Esophagus (tissue), 2 donors: ENCODE measurements around the gene ERC1. TPM values are rescaled to one million over a fixed set of nuclear protein-coding genes. Genes with fewer than 3 reads are reported as not detected.

Experiments used
- H3K27ac ChIP-seq, 2 donors: one replicate each; pipeline ENCODE4 v1.5.1; 2013; ENCODE audit warnings: low read depth in 2 of 2, mild to moderate bottlenecking in 2 of 2, inconsistent platforms in 1 of 2, low read length in 1 of 2, moderate library complexity in 1 of 2
- H3K27me3 ChIP-seq, 2 donors: one replicate each; pipeline ENCODE4 v1.6.1; 2013; ENCODE audit warnings: low read length in 2 of 2, control low read depth in 1 of 2, mild to moderate bottlenecking in 1 of 2; ENCODE audit not compliant: insufficient read depth in 2 of 2, control insufficient read depth in 1 of 2
- H3K36me3 ChIP-seq, 2 donors: one replicate each; pipeline ENCODE4 v1.6.1; 2013; ENCODE audit warnings: low read length in 1 of 2; ENCODE audit not compliant: control insufficient read depth in 2 of 2, insufficient read depth in 2 of 2
- H3K4me1 ChIP-seq, 2 donors: one replicate each; pipeline ENCODE4 v1.6.1; 2013; ENCODE audit warnings: low read length in 1 of 2; ENCODE audit not compliant: control insufficient read depth in 2 of 2, insufficient read depth in 2 of 2
- H3K4me3 ChIP-seq, 2 donors: one replicate each; pipeline ENCODE4 v1.5.1; 2013; ENCODE audit warnings: low read length in 2 of 2, mild to moderate bottlenecking in 2 of 2, low read depth in 1 of 2, moderate library complexity in 1 of 2
- H3K9me3 ChIP-seq, 2 donors: one replicate each; pipeline ENCODE4 v1.6.1; 2013; ENCODE audit warnings: mild to moderate bottlenecking in 2 of 2, low read depth in 1 of 2, low read length in 1 of 2, moderate library complexity in 1 of 2; ENCODE audit not compliant: control insufficient read depth in 2 of 2, insufficient read depth in 1 of 2
- WGBS, 2 donors: extraction: QIAGEN DNeasy Blood & Tissue Kit; methylation state at CpG; one replicate each; pipeline ENCODE4 v1.1.7; 2013; 5-methylcytosine and 5-hydroxymethylcytosine counted together
- polyA plus RNA-seq, 2 donors: library from polyadenylated mRNA; stranded (reverse); fragments of 200-250 nt; gene quantifications; one replicate each; pipeline ENCODE4 v1.2.3, GENCODE V29; 2013
- donor health status: healthy with polysubstance abuse.
- donor health status: Bipolar disorder and iron deficiency.

The ERC1 gene
- polyA plus RNA-seq, 2 donors: 6.4 to 8.7 TPM

DNA sequence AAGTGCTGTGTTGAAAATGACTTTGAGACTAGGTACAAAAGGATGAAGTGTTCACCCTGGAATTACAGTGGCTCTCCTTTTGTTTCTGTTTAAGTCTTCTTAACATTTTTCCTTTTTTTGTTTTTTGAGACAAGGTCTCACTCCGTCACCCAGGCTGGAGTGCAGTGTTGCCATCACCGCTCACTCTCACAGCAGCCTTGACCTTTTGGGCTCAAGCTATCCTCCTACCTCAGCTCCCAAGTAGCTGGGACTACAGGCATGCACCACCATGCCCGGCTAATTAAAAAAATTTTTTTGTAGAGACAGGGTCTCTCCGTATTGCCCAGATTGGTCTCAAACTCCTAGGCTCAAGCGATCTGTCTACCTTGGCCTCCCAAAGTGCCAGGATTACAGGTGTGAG is 20.1 kb downstream of the ERC1 start:
- Histone ChIP-seq H3K4me1 (peaks cover 2% of the 10 kb centered on the region in 2 donors), H3K36me3 (no peaks in the 10 kb centered on the region), H3K4me3 (no peak overlapping the region), H3K27ac (no peak overlapping the region), H3K9me3 (no peaks in the 10 kb centered on the region), H3K27me3 (no peaks in the 10 kb centered on the region)
- 97 to 98% methylated on average over 5 of the region's 5 CpGs for WGBS, 2 donors

DNA sequence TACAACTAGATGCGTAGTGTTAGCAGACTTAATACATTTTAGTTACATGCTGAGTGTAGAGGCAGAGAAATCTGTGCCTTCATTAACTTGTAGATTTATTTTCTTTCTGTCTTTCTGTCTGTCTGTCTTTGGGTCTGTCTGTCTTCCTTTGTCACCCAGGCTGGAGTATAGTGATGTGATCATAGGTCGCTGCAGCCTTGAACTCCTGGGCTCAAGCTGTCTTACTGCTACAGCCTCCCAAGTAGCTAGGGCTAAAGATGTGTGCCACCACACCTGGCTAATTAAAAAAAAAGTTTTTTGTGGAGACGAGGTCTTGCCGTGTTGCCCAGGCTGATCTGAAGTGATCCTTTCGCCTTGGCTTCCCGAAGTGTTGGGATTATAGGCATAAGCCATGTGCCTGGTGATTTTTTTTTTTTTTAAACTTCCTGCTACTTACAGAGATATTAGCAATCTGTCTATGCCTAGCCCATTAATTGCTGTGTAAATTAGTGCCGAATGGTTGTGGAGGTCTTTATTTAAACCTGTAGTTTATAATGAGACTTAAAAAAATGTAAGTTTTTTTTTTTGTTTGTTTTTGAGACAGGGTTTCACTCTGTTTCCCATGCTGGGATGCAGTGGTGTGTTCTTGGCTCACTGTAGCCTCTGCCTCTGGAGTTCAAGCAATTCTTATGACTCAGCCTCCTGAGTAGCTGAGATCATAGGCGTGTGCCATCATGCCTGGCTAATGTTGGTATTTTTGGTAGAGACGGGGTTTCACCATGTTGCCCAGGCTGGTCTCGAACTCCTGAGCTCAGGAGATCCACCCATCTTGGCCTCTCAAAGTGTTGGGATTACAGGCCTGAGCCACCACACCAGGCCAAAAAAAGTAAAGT is 22.8 kb downstream of the ERC1 start:
- WGBS, 2 donors: 58 to 69% methylated on average over 10 of the region's 10 CpGs
- H3K4me3 ChIP-seq: no peak overlapping the region
- peak overlapping the region; percentile 36 to 89 for H3K27ac ChIP-seq
- no peaks in the 10 kb centered on the region for H3K9me3 ChIP-seq
- peaks cover 0 to 2% of the 10 kb centered on the region in 2 donors for H3K4me1 ChIP-seq
- no peaks in the 10 kb centered on the region for H3K27me3 ChIP-seq
- H3K36me3 ChIP-seq: no peaks in the 10 kb centered on the region

DNA sequence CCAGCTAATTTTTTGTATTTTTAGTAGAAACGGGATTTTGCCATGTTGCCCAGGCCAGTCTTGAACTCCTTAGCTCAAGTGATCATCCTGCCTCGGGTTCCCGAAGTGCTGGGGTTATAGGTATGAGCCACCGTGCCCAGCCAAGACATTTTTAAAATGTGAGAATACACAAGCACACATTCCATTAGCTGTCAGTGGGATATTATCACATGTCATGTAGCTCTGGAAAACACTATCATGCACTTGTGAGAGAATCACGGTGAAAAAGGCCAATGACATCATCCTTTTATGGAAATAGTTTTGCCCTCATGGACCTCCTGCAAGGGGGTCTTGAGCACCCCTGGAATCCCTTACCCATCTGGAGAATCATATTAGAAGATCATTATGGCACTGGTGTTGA is 28.3 kb downstream of the ERC1 start:
- H3K9me3 ChIP-seq: no peaks in the 10 kb centered on the region
- 92% methylated on average over 5 of the region's 5 CpGs for WGBS, 2 donors
- no peaks in the 10 kb centered on the region for H3K27me3 ChIP-seq
- no peaks in the 10 kb centered on the region for H3K4me1 ChIP-seq
- H3K36me3 ChIP-seq: no peaks in the 10 kb centered on the region
- H3K4me3 ChIP-seq: no peak overlapping the region
- H3K27ac ChIP-seq: no peak overlapping the region

DNA sequence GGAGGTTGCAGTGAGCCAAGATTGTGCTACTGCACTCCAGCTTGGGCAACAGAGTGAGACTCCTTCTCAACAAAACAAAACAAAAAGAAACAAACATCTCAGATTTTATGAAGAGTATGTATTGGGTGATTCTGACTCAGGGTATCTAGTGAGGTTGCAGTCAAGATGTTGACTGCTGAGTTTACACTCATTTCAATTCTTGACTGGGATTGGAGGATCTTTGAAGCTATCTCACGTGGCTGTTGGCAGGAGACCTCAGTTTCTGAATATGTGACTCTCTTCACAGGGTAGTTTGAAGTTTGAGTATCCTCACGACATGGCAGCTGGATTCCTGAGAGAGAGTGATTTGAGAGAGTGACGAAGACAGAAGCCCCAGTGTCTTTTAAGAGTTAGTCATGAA is 29.4 kb downstream of the ERC1 start:
- 91 to 92% methylated on average over 3 of the region's 3 CpGs for whole genome bisulfite sequencing, 2 donors
- Histone ChIP-seq H3K27me3 (no peaks in the 10 kb centered on the region), H3K4me3 (no peak overlapping the region), H3K4me1 (no peaks in the 10 kb centered on the region), H3K36me3 (no peaks in the 10 kb centered on the region), H3K27ac (no peak overlapping the region), H3K9me3 (no peaks in the 10 kb centered on the region)

DNA sequence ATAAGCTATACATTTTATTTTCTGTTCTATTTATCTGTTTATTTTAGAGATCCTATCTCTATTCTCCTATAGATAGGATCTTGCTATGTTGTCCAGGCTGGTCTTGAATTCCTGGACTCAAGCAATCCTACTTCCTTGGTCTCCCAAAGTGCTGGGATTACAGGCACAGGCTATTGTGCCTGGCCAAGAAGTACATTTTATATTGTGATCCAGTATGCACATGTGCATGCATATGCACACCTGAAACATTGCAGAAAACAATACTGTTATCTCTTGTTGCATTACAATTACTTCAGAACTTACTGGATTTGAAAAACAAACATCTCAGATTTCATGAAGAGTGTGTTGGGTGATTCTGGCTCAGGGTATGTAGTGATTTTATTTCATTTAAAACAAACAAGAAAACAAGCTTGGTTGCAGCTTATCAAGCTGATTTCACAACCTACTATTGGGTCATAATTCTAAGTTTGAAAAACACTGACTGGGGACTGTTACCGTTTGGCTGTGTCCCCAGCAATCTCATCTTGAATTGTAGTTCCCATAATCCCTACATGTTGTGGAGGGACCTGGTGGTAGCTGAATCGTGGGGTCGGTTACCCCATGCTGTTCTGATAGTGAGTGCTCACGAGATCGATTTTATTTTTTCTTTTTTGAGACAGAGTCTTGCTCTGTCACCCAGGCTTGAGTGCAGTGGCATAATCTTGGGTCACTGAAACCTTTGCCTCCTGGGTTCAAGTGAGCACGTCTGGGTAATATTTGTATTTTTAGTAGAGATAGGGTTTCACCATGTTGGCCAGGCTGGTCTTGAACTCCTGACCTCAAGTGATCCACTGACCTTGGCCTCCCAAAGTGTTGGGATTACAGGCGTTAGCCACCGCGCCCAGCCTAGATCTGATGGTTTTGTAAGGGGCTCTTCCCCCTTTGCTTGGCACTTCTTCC is 31.3 kb downstream of the ERC1 start:
- Histone ChIP-seq H3K4me3 (no peak overlapping the region), H3K36me3 (peaks cover 0 to 3% of the 10 kb centered on the region in 2 donors)
- 97 to 98% methylated on average over 9 of the region's 9 CpGs for WGBS, 2 donors

DNA sequence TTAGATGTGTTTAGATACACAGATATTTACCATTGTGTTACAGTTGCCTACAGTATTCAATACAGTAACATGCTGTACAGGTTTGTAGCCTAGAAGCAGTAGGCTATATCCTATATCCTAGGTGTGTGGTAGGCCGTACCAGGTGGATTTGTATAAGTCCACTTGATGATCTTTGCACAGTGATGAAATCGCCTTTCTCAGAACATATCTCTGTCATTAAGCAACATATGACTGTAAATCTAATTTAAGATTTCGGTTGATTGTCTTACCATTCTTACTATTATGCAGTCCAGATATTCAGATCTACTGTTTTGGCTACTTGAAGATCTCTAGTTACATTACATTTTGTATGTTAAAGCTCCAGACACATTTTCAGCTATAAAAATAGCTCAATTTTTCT is 39.8 kb downstream of the ERC1 start:
- H3K36me3 ChIP-seq: peaks cover 0 to 9% of the 10 kb centered on the region in 2 donors
- 93 to 97% methylated on average over 3 of the region's 3 CpGs for WGBS, 2 donors
- H3K27ac ChIP-seq: no peak overlapping the region

More for the DNA sequence above, 31.3 kb downstream of the ERC1 start:
- Histone ChIP-seq H3K4me1 (no peaks in the 10 kb centered on the region), H3K9me3 (no peaks in the 10 kb centered on the region), H3K27me3 (no peaks in the 10 kb centered on the region), H3K27ac (no peak overlapping the region)

DNA sequence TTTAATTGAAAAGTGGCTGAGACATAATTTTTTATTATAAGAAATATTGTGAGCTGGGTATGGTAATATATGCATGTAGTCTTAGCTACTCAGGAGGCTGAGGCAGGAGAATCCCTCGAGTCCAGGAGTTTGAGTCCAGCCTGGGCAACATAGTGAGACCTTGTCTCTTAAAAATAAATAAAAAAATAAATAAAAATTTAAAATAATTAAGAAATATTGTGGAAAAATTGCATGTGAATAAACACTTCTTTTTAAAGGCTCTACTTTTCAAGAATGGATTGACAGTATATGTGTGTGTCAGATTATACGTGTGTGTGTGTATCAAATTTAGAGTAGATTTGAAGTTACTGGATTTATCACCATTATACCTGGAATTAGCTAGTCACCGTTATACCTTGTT is 43.2 kb downstream of the ERC1 start:
- H3K4me3 ChIP-seq: no peak overlapping the region
- no peaks in the 10 kb centered on the region for H3K36me3 ChIP-seq
- 95 to 98% methylated on average over 3 of the region's 3 CpGs for WGBS, 2 donors
- no peaks in the 10 kb centered on the region for H3K9me3 ChIP-seq
- H3K27ac ChIP-seq: no peak overlapping the region
- no peaks in the 10 kb centered on the region for H3K27me3 ChIP-seq
- H3K4me1 ChIP-seq: no peaks in the 10 kb centered on the region

More for the DNA sequence above, 39.8 kb downstream of the ERC1 start:
- Histone ChIP-seq H3K4me3 (no peak overlapping the region), H3K9me3 (no peaks in the 10 kb centered on the region), H3K4me1 (no peaks in the 10 kb centered on the region), H3K27me3 (no peaks in the 10 kb centered on the region)

DNA sequence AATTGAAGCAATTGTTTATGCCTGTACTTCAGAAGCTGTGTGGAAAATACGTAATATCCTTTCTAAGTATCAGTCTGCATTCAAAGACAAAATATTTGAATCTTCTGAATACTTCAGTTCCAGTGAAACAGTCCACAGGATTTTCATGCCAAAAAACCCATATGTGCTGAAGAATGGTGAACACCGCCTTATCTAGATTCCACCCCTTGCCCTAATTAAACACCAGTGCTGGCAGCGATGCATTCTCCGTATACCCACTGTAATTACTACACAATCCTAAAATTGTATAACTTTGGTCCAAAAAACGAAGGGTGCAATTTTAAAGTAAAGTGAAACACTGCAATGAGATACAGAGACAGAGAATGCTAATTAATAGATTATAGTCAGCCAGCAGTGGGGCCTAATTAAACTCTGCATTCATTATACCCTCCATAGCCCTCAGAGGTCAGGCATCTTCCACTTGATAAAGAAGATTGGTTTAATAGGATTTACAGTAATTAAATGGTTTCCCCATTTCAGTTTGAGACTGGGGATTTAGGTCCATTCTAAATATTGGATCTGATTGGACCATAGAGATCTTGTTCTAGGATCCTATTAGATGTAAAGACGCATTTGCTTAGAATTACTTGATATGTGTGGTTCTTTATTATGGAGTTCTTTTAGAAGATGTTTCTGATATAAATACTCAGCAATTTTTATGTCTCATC is 43.9 kb downstream of the ERC1 start:
- H3K27ac ChIP-seq: no peak overlapping the region
- WGBS, 2 donors: 79 to 92% methylated on average over 6 of the region's 6 CpGs
- no peaks in the 10 kb centered on the region for H3K4me1 ChIP-seq
- no peaks in the 10 kb centered on the region for H3K27me3 ChIP-seq
- H3K36me3 ChIP-seq: no peaks in the 10 kb centered on the region
- H3K4me3 ChIP-seq: no peak overlapping the region
- H3K9me3 ChIP-seq: no peaks in the 10 kb centered on the region

DNA sequence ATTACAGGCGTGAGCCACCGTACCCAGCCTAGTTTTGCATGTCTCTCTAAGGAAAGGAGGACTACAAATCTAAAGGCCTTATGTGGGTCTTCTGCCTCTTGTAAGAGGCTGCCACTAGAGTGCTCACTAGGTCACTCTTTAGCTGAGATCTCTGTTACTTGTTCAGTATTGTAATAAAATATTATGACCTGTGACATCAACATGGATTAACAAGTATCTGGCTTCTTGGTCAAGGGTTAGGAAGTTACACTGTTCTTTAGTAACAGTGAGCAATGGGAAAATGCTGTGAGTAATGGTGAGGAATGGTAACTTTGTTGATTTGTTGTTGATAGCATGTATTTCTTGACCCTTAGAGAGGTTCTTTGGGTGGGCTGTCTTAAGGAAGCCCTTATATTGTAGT is 50.5 kb downstream of the ERC1 start:
- no peaks in the 10 kb centered on the region for H3K36me3 ChIP-seq
- H3K27me3 ChIP-seq: no peaks in the 10 kb centered on the region
- WGBS, 2 donors: 90 to 97% methylated on average over 2 of the region's 2 CpGs
- H3K4me1 ChIP-seq: no peaks in the 10 kb centered on the region
- H3K9me3 ChIP-seq: no peaks in the 10 kb centered on the region
- H3K4me3 ChIP-seq: no peak overlapping the region
- H3K27ac ChIP-seq: no peak overlapping the region
